GM06990 (cell line): ENCODE data around the gene CRACDL.

Experiments used
- DNase-seq: peaks from one replicate; pipeline ENCODE4 v3.0.0-alpha.2; 2011; ENCODE audit not compliant: insufficient read length; ENCODE audit errors: extremely low read depth
- H3K27me3 ChIP-seq: replicated peaks from 2 replicates; pipeline ENCODE4 v1.6.0; 2011; ENCODE audit warnings: low read length; ENCODE audit not compliant: control insufficient read depth, insufficient read depth
- H3K36me3 ChIP-seq: 2 replicates; pipeline ENCODE4 v1.5.1; 2011; ENCODE audit warnings: low read length; ENCODE audit not compliant: control insufficient read depth, insufficient read depth
- H3K4me3 ChIP-seq: replicated peaks from 2 replicates; pipeline ENCODE4 v1.5.1; 2011; ENCODE audit warnings: low read depth, mild to moderate bottlenecking, control low read depth, low read length
- CTCF ChIP-seq: IDR thresholded peaks from 2 replicates; pipeline ENCODE4 v1.5.1; 2011; ENCODE audit warnings: low read length, control low read depth, mild to moderate bottlenecking, inconsistent platforms; ENCODE audit not compliant: insufficient read depth, poor library complexity, severe bottlenecking

The CRACDL gene

GRCh38 chr2:98897746-98898145 lies 38.3 kb downstream of the CRACDL start:
- Histone ChIP-seq H3K36me3 (no peaks in the 10 kb centered on the region), H3K27me3 (no peaks in the 10 kb centered on the region), H3K4me3 (no peak overlapping the region)
- DNase-seq, result no peak
- TF ChIP-seq CTCF, result no peak

- no peak for DNase-seq
- no peak for TF ChIP-seq CTCF
- H3K4me3 ChIP-seq, result no peak overlapping the region
- no peaks in the 10 kb centered on the region for H3K36me3 ChIP-seq
- no peaks in the 10 kb centered on the region for H3K27me3 ChIP-seq
Observed at GRCh38 chr2:98896944-98897343, 39.1 kb downstream of the CRACDL start.

- no peak for DNase-seq
- no peaks in the 10 kb centered on the region for H3K36me3 ChIP-seq
- H3K4me3 ChIP-seq, result no peak overlapping the region
- H3K27me3 ChIP-seq, result no peaks in the 10 kb centered on the region
- TF ChIP-seq CTCF, result no peak
Observed at GRCh38 chr2:98896416-98896815, 39.6 kb downstream of the CRACDL start.

- Histone ChIP-seq H3K27me3 (no peaks in the 10 kb centered on the region), H3K4me3 (no peak overlapping the region), H3K36me3 (no peaks in the 10 kb centered on the region)
- DNase-seq, result no peak
- TF ChIP-seq CTCF, result no peak
Observed at GRCh38 chr2:98895901-98896300, 40.1 kb downstream of the CRACDL start.

- H3K36me3 ChIP-seq, result no peaks in the 10 kb centered on the region
- no peak for DNase-seq
- no peaks in the 10 kb centered on the region for H3K27me3 ChIP-seq
- no peak for TF ChIP-seq CTCF
- no peak overlapping the region for H3K4me3 ChIP-seq
Observed at GRCh38 chr2:98895221-98895620, 40.8 kb downstream of the CRACDL start.

GRCh38 chr2:98894331-98895000 lies 41.6 kb downstream of the CRACDL start:
- Histone ChIP-seq H3K4me3 (no peak overlapping the region), H3K27me3 (no peaks in the 10 kb centered on the region), H3K36me3 (no peaks in the 10 kb centered on the region)
- TF ChIP-seq CTCF, result no peak
- DNase-seq, result no peak
